Breast epithelium (tissue), 4 donors: ENCODE results near the gene ZNF423. TPM values are rescaled to one million over a fixed set of nuclear protein-coding genes. Genes with fewer than 3 reads are reported as not detected.
A peak's percentile ranks its signal among the peaks of the same experiment; 100 is the strongest.

Experiments
- DNase-seq, 2 donors: peaks; one replicate each; pipeline ENCODE4 v3.0.0-alpha.2; 2019; ENCODE audit warnings: low spot score in 2 of 2
- H3K27ac ChIP-seq, 2 donors: fragments of 200-600 bp; sonication (generic) in 1 of 2; one replicate each; pipeline ENCODE4 v1.5.1; 2016 to 2019; ENCODE audit warnings: mild to moderate bottlenecking in 1 of 2
- H3K27me3 ChIP-seq, 2 donors: fragments of 200-600 bp; sonication (generic) in 1 of 2; one replicate each; pipeline versions ENCODE4 v1.5.1 to v1.6.0; 2017 to 2019; ENCODE audit warnings: control low read depth in 1 of 2, mild to moderate bottlenecking in 1 of 2
- H3K36me3 ChIP-seq: fragments of 200-600 bp; one replicate; pipeline ENCODE4 v1.5.1; 2019
- H3K4me1 ChIP-seq, 2 donors: fragments of 200-600 bp; sonication (generic); one replicate each; pipeline ENCODE4 v1.5.1; 2016 to 2019; ENCODE audit warnings: control low read depth in 1 of 2
- H3K4me3 ChIP-seq, 3 donors: fragments of 200-600 bp; sonication (generic); 1 replicate in 2 of 3; 2 replicates in 1 of 3; pipeline ENCODE4 v1.5.1; 2016 to 2019; ENCODE audit warnings: mild to moderate bottlenecking in 3 of 3, moderate library complexity in 2 of 3
- H3K9me3 ChIP-seq, 2 donors: fragments of 200-600 bp; sonication (generic) in 1 of 2; one replicate each; pipeline ENCODE4 v1.5.1; 2016 to 2019; ENCODE audit warnings: control low read depth in 1 of 2
- CTCF ChIP-seq, 3 donors: fragments of 450-650 bp; IDR thresholded peaks; one replicate each; pipeline ENCODE4 v1.5.1; 2016 to 2017; ENCODE audit warnings: antibody characterized with exemption in 3 of 3, mild to moderate bottlenecking in 3 of 3, moderate library complexity in 3 of 3
- POLR2A ChIP-seq: fragments of 450-650 bp; IDR thresholded peaks from one replicate; pipeline ENCODE4 v1.6.1; 2016; ENCODE audit warnings: antibody characterized with exemption, mild to moderate bottlenecking, moderate library complexity
- POLR2AphosphoS5 ChIP-seq, 3 donors: sonication (generic); formaldehyde crosslinking; IDR thresholded peaks; one replicate each; pipeline ENCODE4 v1.6.1; 2017; ENCODE audit warnings: antibody characterized with exemption in 3 of 3
- intact Hi-C: fragments of 100-400 bp; cut with DNase I; formaldehyde crosslinking; loops from one replicate; pipeline ENCODE4 v1.15.1; 2023; ENCODE audit warnings: low total_unique reads
- total RNA-seq, 3 donors: library from RNA; depleted of rRNA; stranded (reverse); fragments of >200 nt; gene quantifications; one replicate each; pipeline ENCODE4 v1.1.0, GENCODE V29; 2016

The ZNF423 gene
- total RNA-seq, 3 donors from 2014 or later, result 4.7 to 8.0 (median 5.9) TPM

DNA sequence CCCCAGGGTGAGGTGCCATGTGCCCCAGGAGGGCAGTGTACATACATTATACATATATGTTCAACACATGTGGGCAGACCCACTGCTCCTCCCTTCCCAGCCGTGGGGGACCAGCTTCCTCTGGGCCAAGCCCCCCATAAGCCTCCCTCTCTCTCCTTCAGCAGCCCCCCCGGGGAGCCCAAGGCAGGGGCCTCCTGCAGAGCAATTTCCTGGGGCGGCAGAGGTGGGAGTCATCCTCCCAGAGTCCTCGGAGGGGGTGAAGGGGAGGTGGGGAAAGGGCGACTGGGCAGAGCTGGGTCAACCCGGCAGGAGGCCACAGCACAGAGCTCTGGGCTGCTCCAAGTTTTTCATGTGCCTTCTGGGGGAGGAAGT is 235.1 kb downstream of the ZNF423 start:
- DNase-seq, result no peak
- Histone ChIP-seq H3K27ac (peak overlapping the region in 1 of 2 donors; percentile 80), H3K36me3 (no peaks in the 10 kb centered on the region), H3K9me3 (no peaks in the 10 kb centered on the region), H3K4me3 (no peak overlapping the region), H3K27me3 (no peaks in the 10 kb centered on the region), H3K4me1 (no peaks in the 10 kb centered on the region)
- TF ChIP-seq POLR2AphosphoS5 (IDR thresholded peaks at IDR 0.05) (no peak), CTCF (IDR thresholded peaks at IDR 0.05) (no peak), POLR2A (no peak)
- intact Hi-C loops, result no loop called here

DNA sequence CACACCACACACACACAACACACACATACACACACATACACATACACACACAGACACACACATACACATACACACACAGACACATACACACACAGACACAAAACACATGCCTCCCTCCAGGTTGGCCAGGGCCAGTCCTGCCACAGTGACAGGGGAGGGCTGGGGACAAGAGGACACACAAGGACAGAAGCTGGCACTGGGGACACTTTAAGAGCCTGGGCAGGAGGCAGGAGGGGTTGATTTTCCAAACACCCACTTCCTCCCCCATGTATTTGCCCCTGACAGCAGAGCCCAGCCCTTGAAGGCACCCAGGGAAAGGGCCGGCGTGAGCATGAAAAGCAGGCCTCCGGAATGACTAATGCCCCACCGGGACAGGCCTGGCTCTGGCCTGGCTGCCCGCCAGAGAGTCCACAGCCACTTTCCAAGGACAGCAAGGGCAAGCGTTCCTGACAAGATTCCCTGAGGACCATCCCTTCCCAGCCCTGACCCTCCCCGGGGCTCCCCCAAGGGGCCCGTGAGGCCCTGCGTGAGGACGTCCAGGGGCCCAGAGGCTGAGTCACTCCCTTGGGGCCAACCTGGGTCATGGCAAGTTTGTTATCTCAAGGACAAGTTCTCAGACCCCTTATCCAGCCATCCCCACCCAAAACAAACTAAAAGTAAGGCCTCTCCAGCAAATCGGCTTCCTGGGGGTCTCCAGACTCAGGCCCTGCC is 235.6 kb downstream of the ZNF423 start:
- intact Hi-C loops, result no loop called here
- no peaks in the 10 kb centered on the region for H3K4me1 ChIP-seq
- no peak overlapping the region for H3K4me3 ChIP-seq
- no peaks in the 10 kb centered on the region for H3K27me3 ChIP-seq
- H3K36me3 ChIP-seq, result no peaks in the 10 kb centered on the region
- DNase-seq, result no peak
- TF ChIP-seq POLR2A, result no peak
- TF ChIP-seq CTCF (IDR thresholded peaks at IDR 0.05), result no peak
- TF ChIP-seq POLR2AphosphoS5 (IDR thresholded peaks at IDR 0.05), result no peak
- H3K27ac ChIP-seq, result peak overlapping the region in 1 of 2 donors; percentile 80
- no peaks in the 10 kb centered on the region for H3K9me3 ChIP-seq

DNA sequence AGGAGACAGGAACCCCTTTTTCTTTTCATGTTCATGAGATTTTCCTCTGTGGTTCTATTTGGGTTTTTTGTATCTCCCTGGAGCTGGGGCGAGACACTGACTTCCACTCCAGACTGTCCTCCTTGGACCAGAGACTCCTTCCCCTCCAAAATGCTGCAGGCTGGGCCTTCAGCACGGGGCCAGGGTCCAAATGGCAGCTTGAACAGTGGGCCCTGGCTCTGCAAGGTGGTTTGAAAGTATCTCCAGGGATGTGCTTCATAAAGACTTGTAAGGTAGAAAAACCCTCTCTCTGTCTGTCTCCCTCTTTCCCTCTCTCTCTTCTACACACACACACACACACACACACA is 236.1 kb downstream of the ZNF423 start:
- no peaks in the 10 kb centered on the region for H3K36me3 ChIP-seq
- intact Hi-C loops, result no loop called here
- no peak for DNase-seq
- no peaks in the 10 kb centered on the region for H3K27me3 ChIP-seq
- no peaks in the 10 kb centered on the region for H3K4me1 ChIP-seq
- no peak for TF ChIP-seq CTCF (IDR thresholded peaks at IDR 0.05)
- no peak for TF ChIP-seq POLR2A
- TF ChIP-seq POLR2AphosphoS5 (IDR thresholded peaks at IDR 0.05), result no peak
- H3K4me3 ChIP-seq, result no peak overlapping the region
- H3K9me3 ChIP-seq, result no peaks in the 10 kb centered on the region
- peak overlapping the region in 1 of 2 donors; percentile 80 for H3K27ac ChIP-seq

DNA sequence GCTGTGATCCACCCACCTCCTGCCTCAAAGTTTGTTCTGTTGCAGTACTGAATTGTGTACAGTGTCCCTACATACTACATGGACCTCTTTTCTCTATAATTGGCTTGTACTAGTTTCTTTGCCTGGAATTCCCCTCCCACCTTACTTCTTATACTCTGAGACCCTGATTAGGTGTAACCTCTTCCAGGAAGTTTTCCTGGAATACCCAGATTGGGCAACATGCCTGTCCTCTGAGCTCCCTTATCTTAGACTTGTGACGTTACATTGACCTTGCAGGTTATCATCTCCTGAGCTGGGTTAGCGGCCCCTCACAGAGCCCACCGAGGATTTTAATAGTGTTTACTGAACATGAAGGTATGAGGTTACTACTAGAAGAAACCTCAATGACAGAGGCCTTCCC is 237.0 kb downstream of the ZNF423 start:
- intact Hi-C loops, result no loop called here

More for the DNA sequence above, 237.0 kb downstream of the ZNF423 start:
- Histone ChIP-seq H3K27ac (no peak overlapping the region), H3K9me3 (no peaks in the 10 kb centered on the region), H3K4me1 (no peaks in the 10 kb centered on the region), H3K36me3 (no peaks in the 10 kb centered on the region), H3K4me3 (no peak overlapping the region), H3K27me3 (no peaks in the 10 kb centered on the region)
- DNase-seq, result no peak
- TF ChIP-seq POLR2A, result no peak
- no peak for TF ChIP-seq CTCF (IDR thresholded peaks at IDR 0.05)
- TF ChIP-seq POLR2AphosphoS5 (IDR thresholded peaks at IDR 0.05), result no peak
